Measurements from ENCODE around the gene CLMN.

Gene CLMN

DNA sequence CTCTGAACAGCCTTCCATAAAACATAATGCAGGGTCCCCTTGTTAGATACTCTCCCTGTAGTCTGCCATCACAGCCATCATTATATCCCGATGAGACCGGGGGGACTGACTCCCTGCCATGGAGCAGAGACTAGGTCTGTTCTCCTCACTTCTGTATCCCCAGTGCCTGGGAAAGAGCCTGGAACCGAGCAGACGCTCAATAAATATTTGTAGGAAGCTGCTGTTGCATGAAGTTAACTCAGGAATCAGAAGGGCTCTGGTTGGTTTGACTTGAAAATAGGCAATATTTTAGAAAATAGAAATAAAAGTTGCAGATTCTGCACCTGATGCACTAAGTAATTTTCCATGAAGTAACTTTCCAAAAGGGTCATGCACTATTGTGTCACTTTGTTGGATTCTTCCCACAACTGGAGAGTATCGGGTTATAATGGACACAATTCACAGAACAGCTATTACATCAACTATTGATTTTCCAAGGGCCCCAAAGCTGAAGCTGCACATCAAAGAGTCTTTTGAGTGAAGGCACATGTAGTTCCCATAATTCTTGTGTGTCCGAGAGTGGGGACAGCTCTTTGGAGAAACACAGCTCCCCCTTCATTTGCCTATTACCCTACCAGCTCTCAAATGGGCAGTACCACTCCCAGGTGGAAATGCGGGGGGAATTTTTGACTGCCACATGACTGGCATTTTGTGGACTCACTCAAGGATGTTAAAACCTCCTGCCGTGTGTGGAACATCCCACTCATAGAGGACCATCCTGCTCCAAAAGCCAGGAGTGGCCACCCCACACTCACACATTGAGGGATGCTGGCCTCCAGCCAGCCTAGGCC is 18.8 kb downstream of the CLMN start:
- no peak overlapping the region for H3K4me3 ChIP-seq (ENCODE audit: low read depth, low read length)
- TF ChIP-seq, protein P1, sequence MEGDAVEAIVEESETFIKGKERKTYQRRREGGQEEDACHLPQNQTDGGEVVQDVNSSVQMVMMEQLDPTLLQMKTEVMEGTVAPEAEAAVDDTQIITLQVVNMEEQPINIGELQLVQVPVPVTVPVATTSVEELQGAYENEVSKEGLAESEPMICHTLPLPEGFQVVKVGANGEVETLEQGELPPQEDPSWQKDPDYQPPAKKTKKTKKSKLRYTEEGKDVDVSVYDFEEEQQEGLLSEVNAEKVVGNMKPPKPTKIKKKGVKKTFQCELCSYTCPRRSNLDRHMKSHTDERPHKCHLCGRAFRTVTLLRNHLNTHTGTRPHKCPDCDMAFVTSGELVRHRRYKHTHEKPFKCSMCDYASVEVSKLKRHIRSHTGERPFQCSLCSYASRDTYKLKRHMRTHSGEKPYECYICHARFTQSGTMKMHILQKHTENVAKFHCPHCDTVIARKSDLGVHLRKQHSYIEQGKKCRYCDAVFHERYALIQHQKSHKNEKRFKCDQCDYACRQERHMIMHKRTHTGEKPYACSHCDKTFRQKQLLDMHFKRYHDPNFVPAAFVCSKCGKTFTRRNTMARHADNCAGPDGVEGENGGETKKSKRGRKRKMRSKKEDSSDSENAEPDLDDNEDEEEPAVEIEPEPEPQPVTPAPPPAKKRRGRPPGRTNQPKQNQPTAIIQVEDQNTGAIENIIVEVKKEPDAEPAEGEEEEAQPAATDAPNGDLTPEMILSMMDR (IDR thresholded peaks at IDR 0.05; ENCODE audit: insufficient read depth, low read depth, low read length, missing control alignments) = no peak
- DNase-seq (ENCODE audit: low read depth) = no peak

DNA sequence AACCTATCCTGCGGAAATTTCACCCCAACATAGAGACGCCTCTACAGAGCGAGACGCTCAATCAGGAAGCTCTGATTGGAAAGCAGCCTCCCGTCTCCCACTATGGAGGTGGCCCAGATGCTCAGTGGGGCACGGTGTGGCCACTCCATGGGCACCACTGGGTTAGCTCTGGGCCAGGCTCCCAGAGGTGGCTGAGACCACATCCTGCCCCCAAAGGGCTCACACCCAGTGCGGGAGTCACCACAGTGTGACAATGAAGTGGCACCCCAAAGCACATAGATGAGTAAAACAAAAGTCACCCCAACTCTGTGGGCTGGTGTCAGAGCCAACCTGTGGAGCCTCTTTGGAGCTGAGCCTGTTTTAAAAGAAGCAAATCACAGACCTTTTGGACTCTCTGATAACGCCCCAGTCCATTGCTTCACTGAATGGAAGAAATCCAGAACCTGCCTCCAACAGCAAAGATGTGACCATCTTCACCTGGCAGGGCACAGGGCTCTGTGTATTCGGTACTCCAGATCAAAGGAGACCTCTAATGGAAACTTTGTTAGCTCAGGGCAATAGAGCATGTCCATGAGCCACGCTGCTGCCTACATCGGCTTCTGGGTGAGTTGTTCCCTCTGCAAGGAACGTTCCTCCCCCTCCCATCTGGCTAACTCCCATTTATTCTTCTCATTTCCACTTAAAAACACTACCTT is 19.6 kb downstream of the CLMN start:
- H3K4me3 ChIP-seq (ENCODE audit: low read depth, low read length) = no peak overlapping the region
- TF ChIP-seq, protein P1 (IDR thresholded peaks at IDR 0.05; ENCODE audit: insufficient read depth, low read depth, low read length, missing control alignments) = no peak
- no peak for DNase-seq (ENCODE audit: low read depth)

DNA sequence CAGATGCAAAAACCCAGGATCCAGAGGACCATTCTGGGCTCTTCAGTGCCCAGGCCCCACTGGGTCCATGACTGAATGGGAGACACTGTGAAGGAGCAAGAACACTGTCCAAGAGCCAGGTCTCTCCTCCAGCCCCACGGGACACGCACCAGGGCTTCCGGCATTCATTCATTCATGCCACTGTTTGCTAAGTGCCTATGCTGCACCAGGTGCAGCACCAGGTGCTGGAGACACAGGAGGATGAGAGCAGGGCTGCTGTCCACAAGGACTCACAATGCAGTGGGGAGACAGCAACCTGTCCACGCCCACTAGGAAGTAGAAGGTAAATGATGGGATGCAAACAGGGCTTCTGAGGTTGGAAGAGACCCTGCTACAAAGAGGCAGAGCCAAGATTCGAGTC is 20.4 kb downstream of the CLMN start:
- TF ChIP-seq, protein P1 (IDR thresholded peaks at IDR 0.05; ENCODE audit: insufficient read depth, low read depth, low read length, missing control alignments) = no peak
- DNase-seq (ENCODE audit: low read depth) = no peak
- no peak overlapping the region for H3K4me3 ChIP-seq (ENCODE audit: low read depth, low read length)

DNA sequence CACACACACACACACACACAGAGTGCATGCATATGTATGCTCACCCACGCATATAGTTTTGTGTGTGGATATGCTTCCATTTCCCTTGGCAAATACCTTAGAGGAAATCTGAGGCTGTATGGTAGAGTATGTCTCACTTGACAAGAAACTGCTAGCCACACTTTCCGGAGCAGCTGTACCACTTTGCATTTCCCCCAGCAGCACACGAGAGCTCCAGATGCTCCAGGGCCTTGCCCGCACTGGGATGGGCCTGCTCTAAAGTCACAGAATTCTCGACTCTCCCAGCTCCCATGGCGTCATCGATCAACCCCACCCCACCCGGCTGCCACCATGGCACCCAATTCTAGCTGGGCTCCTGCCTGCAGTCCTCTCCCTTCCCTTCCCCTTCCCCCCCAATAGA is 21.9 kb downstream of the CLMN start:
- DNase-seq (ENCODE audit: low read depth) = no peak
- H3K4me3 ChIP-seq (ENCODE audit: low read depth, low read length) = no peak overlapping the region
- TF ChIP-seq, protein P1 (IDR thresholded peaks at IDR 0.05; ENCODE audit: insufficient read depth, low read depth, low read length, missing control alignments) = no peak

DNA sequence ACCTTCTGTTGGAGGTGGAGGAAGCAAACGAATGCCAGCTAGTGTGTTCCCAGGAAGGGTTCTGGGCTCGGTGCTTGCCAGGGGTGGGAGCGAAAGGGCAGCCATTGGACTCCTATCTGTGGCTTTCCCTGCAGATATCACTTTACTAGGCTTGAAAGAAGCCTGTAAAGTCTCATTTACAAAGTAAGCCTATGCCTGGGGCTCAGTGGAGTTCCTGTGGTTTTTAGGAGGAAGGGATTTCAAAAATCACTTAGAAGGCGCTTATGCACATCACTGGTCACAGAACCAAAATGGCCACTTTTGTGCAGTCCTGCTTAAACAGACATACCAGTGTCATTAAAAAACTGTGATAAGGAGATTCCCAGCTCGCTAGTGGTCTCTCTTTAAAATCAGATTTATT is 22.7 kb downstream of the CLMN start:
- TF ChIP-seq, protein P1 (IDR thresholded peaks at IDR 0.05; ENCODE audit: insufficient read depth, low read depth, low read length, missing control alignments) = no peak
- no peak overlapping the region for H3K4me3 ChIP-seq (ENCODE audit: low read depth, low read length)
- no peak for DNase-seq (ENCODE audit: low read depth)

DNA sequence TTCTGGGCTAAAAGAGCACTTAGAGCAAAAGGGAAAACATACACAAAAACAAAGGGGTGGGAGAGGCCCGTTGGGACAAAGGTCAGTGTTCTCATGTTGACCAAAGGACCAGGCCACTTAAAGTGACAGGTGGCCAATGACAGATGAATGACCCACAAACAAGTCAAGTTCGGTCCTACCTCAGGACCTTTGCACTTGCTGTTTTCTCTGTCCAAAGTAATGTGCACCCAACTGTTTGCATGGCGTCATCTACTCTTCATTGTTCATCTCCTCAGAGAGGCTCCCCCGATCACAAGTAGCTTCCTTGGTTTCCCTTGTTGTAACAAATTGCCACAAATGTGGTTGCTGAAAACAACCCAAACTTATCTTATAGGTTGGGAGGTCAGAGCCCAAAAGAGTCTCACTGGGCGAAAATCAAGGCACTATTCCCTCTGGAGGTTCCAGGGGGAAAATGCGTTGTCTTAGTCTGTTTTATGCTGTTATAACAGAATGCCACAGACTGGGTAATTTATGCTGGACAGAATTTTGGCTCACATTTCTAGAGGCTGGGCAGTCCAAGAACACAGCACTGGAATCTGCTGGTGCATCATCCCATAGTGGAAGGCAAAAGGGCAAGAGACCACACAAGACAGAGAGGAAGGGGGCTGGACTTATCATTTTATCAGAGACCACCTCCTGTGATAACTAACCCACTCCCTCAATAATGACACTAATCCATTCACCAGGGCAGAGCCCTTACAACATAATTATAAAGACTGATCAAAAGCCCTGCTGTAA is 23.9 kb downstream of the CLMN start:
- no peak for DNase-seq (ENCODE audit: low read depth)
- TF ChIP-seq, protein P1 (IDR thresholded peaks at IDR 0.05; ENCODE audit: insufficient read depth, low read depth, low read length, missing control alignments) = no peak
- no peak overlapping the region for H3K4me3 ChIP-seq (ENCODE audit: low read depth, low read length)
